MCF 10A (cell line): Measurements from ENCODE around the gene ARSH. TPM values are rescaled to one million over a fixed set of nuclear protein-coding genes. Genes with fewer than 3 reads are reported as not detected.

Source experiments
- BruUV-seq: library from RNA; stranded (reverse); fragments of 400-500 nt; replicated peaks from 2 replicates; lab custom pipeline; 2021; lab: Mats Ljungman, UMichigan
- CTCF ChIA-PET: fragments of 300-600 bp; sonication (Branson Sonifier 250); formaldehyde crosslinking; extraction: SDS; loops from one replicate; lab custom pipeline; 2021; ENCODE audit warnings: antibody characterized with exemption, inconsistent platforms; lab: Yijun Ruan, JAX
- POLR2A ChIA-PET: fragments of 300-600, 350-650 bp; sonication (Branson Sonifier 250); formaldehyde crosslinking; extraction: SDS; loops from one replicate; lab custom pipeline; 2020; ENCODE audit warnings: antibody characterized with exemption, inconsistent platforms; lab: Yijun Ruan, JAX
- DNase-seq: peaks from one replicate; pipeline ENCODE4 v3.0.0-alpha.2; 2018; ENCODE audit not compliant: unreplicated experiment
- H3K27ac Mint-ChIP-seq: one replicate; pipeline ENCODE4 v1.8.0; 2022; ENCODE audit warnings: mild to moderate bottlenecking, low read depth, mixed read lengths; ENCODE audit not compliant: unreplicated experiment
- H3K27me3 Mint-ChIP-seq: one replicate; pipeline ENCODE4 v1.8.0; 2022; ENCODE audit warnings: mixed read lengths; ENCODE audit not compliant: insufficient read depth, unreplicated experiment
- H3K36me3 Mint-ChIP-seq: one replicate; pipeline ENCODE4 v1.8.0; 2022; ENCODE audit warnings: mild to moderate bottlenecking, moderate library complexity, mixed read lengths; ENCODE audit not compliant: insufficient read depth, unreplicated experiment
- H3K4me1 Mint-ChIP-seq: one replicate; pipeline ENCODE4 v1.8.0; 2022; ENCODE audit warnings: mixed read lengths; ENCODE audit not compliant: insufficient read depth, unreplicated experiment
- H3K4me3 Mint-ChIP-seq: one replicate; pipeline ENCODE4 v1.8.0; 2022; ENCODE audit warnings: mild to moderate bottlenecking, moderate library complexity, mixed read lengths; ENCODE audit not compliant: unreplicated experiment
- H3K9me3 Mint-ChIP-seq: one replicate; pipeline ENCODE4 v1.8.0; 2022; ENCODE audit warnings: mixed read lengths; ENCODE audit not compliant: unreplicated experiment
- CTCF ChIP-seq: fragments of 200-600 bp; IDR thresholded peaks from one replicate; pipeline ENCODE4 v1.8.0; 2022; ENCODE audit warnings: antibody characterized with exemption, mild to moderate bottlenecking; ENCODE audit not compliant: unreplicated experiment
- intact Hi-C: fragments of 100-400 bp; cut with micrococcal nuclease; formaldehyde crosslinking; loops from 2 replicates; pipeline ENCODE4 v1.14.1; 2022
- total RNA-seq: library from RNA; stranded (reverse); gene quantifications from 2 replicates; pipeline ENCODE4 v1.2.3, GENCODE V29; 2022

ARSH gene
- total RNA-seq, 1 experiment from 2014 or later, result not detected

GRCh38 chrX:2984342-2984741, 22.0 kb upstream of the ARSH start:
- ChIA-PET POLR2A (no interaction called here), CTCF (interaction anchor here (1.3 kb wide), 1 partner anchor 15 kb away, joined by 3 read pairs; no protein-coding TSS in a partner anchor)

GRCh38 chrX:2989565-2989964, 16.8 kb upstream of the ARSH start:
- no peak for TF ChIP-seq CTCF
- ChIA-PET CTCF (interaction anchor here (0.6 kb wide), 1 partner anchor 381 kb away, joined by 3 read pairs; no protein-coding TSS in a partner anchor), POLR2A (no interaction called here)
- no peaks in the 10 kb centered on the region for H3K9me3 Mint-ChIP-seq
- no peaks in the 10 kb centered on the region for H3K36me3 Mint-ChIP-seq
- intact Hi-C loops, result no loop called here
- H3K27ac Mint-ChIP-seq, result no peak overlapping the region
- no TSS peak for BruUV-seq
- H3K27me3 Mint-ChIP-seq, result peaks cover 17% of the 10 kb centered on the region
- no peaks in the 10 kb centered on the region for H3K4me1 Mint-ChIP-seq
- H3K4me3 Mint-ChIP-seq, result no peak overlapping the region
- DNase-seq, result no peak

More at GRCh38 chrX:2984342-2984741, 22.0 kb upstream of the ARSH start:
- Mint-ChIP-seq H3K9me3 (no peaks in the 10 kb centered on the region), H3K27me3 (peaks cover 21% of the 10 kb centered on the region), H3K27ac (no peak overlapping the region), H3K4me1 (no peaks in the 10 kb centered on the region), H3K36me3 (no peaks in the 10 kb centered on the region), H3K4me3 (no peak overlapping the region)
- intact Hi-C loops, result no loop called here
- no TSS peak for BruUV-seq
- DNase-seq, result no peak
- no peak for TF ChIP-seq CTCF

- no peak for TF ChIP-seq CTCF
- no peaks in the 10 kb centered on the region for H3K36me3 Mint-ChIP-seq
- no TSS peak for BruUV-seq
- no peaks in the 10 kb centered on the region for H3K4me1 Mint-ChIP-seq
- H3K9me3 Mint-ChIP-seq, result peaks cover 22% of the 10 kb centered on the region
- CTCF ChIA-PET, result interaction anchor here (0.6 to 1.4 kb wide), 3 partner anchors 19 to 792 kb away, joined by 3 to 5 read pairs (median 3); no protein-coding TSS in a partner anchor
- no peak overlapping the region for H3K4me3 Mint-ChIP-seq
- intact Hi-C loops, result no loop called here
- no peak overlapping the region for H3K27ac Mint-ChIP-seq
- no peaks in the 10 kb centered on the region for H3K27me3 Mint-ChIP-seq
- DNase-seq, result no peak
- POLR2A ChIA-PET, result no interaction called here
These were observed 4.2 kb downstream of the ARSH start for GRCh38 chrX:3010532-3010931.

GRCh38 chrX:3017492-3017891, 11.1 kb downstream of the ARSH start:
- no peak for TF ChIP-seq CTCF
- Mint-ChIP-seq H3K36me3 (no peaks in the 10 kb centered on the region), H3K4me1 (no peaks in the 10 kb centered on the region), H3K4me3 (no peak overlapping the region), H3K27me3 (no peaks in the 10 kb centered on the region), H3K27ac (no peak overlapping the region), H3K9me3 (peaks cover 8% of the 10 kb centered on the region)
- intact Hi-C loops, result no loop called here
- no TSS peak for BruUV-seq
- DNase-seq, result no peak
- ChIA-PET CTCF (interaction anchor here (0.6 to 1.4 kb wide), 4 partner anchors 17 to 276 kb away, joined by 3 to 4 read pairs (median 4); no protein-coding TSS in a partner anchor), POLR2A (no interaction called here)
